Psoas muscle (tissue), 8 donors: ENCODE measurements around the gene OR9G1. TPM values are rescaled to one million over a fixed set of nuclear protein-coding genes. Genes with fewer than 3 reads are reported as not detected.

Source experiments
- ATAC-seq, 4 donors: fragments of 200-7000 bp; cut with Tn5 transposase; one replicate each; pipeline ENCODE4 v1.9.1; 2020; ENCODE audit warnings: moderate library complexity in 3 of 4, mild to moderate bottlenecking in 2 of 4
- DNase-seq, 2 donors: peaks; one replicate each; pipeline ENCODE4 v3.0.0-alpha.2; 2020
- H3K27ac ChIP-seq: fragments of 200-600 bp; one replicate; pipeline ENCODE4 v1.8.0; 2022
- H3K27me3 ChIP-seq, 3 donors: fragments of 200-600 bp in 1 of 3; one replicate each; pipeline versions ENCODE4 v1.6.1 to v1.8.0; 2013 to 2022; ENCODE audit warnings: low read length in 2 of 3, mild to moderate bottlenecking in 2 of 3, moderate library complexity in 1 of 3; ENCODE audit not compliant: insufficient read depth in 3 of 3
- H3K36me3 ChIP-seq, 2 donors: fragments of 200-600 bp in 1 of 2; one replicate each; pipeline versions ENCODE4 v1.6.1 to v1.8.0; 2013 to 2022; ENCODE audit warnings: low read depth in 1 of 2, mild to moderate bottlenecking in 1 of 2, moderate library complexity in 1 of 2; ENCODE audit not compliant: insufficient read depth in 1 of 2
- H3K4me1 ChIP-seq: fragments of 200-600 bp; one replicate; pipeline ENCODE4 v1.8.0; 2022
- H3K4me3 ChIP-seq: fragments of 200-600 bp; one replicate; pipeline ENCODE4 v1.8.0; 2022; ENCODE audit warnings: mild to moderate bottlenecking
- H3K9me3 ChIP-seq: fragments of 200-600 bp; one replicate; pipeline ENCODE4 v1.8.0; 2022
- CTCF ChIP-seq: fragments of 200-600 bp; IDR thresholded peaks from one replicate; pipeline ENCODE4 v1.8.0; 2022; ENCODE audit warnings: antibody characterized with exemption
- WGBS, 3 donors: extraction: QIAGEN DNeasy Blood & Tissue Kit; methylation state at CpG; one replicate each; pipeline versions ENCODE4 v1.1.6 to v1.1.7; 2013; 5-methylcytosine and 5-hydroxymethylcytosine counted together
- intact Hi-C, 2 donors: fragments of 100-400 bp; cut with DNase I; formaldehyde crosslinking; loops; one replicate each; pipeline versions ENCODE4 v1.11.0 to v1.14.2; 2022
- polyA plus RNA-seq, 3 donors: library from polyadenylated mRNA; stranded (reverse); fragments of 200-250 nt; gene quantifications; one replicate each; pipeline ENCODE4 v1.2.3, GENCODE V29; 2013
- total RNA-seq, 4 donors: library from RNA; stranded (reverse); fragmentation: NEBNext Ultra II Directional in 2 of 4; extraction: Animal tissue kit (Norgen Biotek cat#: 25700) in 2 of 4; gene quantifications; one replicate each; pipeline versions ENCODE4 v1.2.1 to v1.2.4, GENCODE V29; 2021 to 2023
- donor health status: healthy with polysubstance abuse.
- donor health status: DM: no; HTN: no; CAD: no; lungs with moderate emphysema.
- donor health status: Bipolar disorder and iron deficiency.
- donor health status: healthy.
- donor health status: DM: yes; HTN: yes; CAD: no.
- donor health status: DM: no; HTN: no; CAD: no.
- donor health status: DM: no; HTN: no; CAD: no.
- donor health status: DM: yes; HTN: yes; CAD: no.

OR9G1 gene
- total and polyA plus RNA-seq, 7 donors: not detected

- WGBS, 3 donors: 41 to 65% (median 49%) methylated on average over 1 of the region's 1 CpG
- DNase-seq: no peak
Measured at GRCh38 chr11:56705784-56706396, 7.0 kb downstream of the OR9G1 start.

GRCh38 chr11:56706486-56706885 is 7.6 kb downstream of the OR9G1 start:
- H3K9me3 ChIP-seq: no peaks in the 10 kb centered on the region
- H3K27me3 ChIP-seq: no peaks in the 10 kb centered on the region
- H3K36me3 ChIP-seq: no peaks in the 10 kb centered on the region
- ATAC-seq (no peak), DNase-seq (no peak)
- TF ChIP-seq CTCF: no peak
- H3K4me3 ChIP-seq: no peak overlapping the region
- intact Hi-C loops: no loop called here
- WGBS, 3 donors: 88 to 95% (median 91%) methylated on average over 2 of the region's 2 CpGs
- no peaks in the 10 kb centered on the region for H3K4me1 ChIP-seq
- H3K27ac ChIP-seq: no peak overlapping the region

More at GRCh38 chr11:56705784-56706396, 7.0 kb downstream of the OR9G1 start:
- intact Hi-C loops: no loop called here
- Histone ChIP-seq H3K27me3 (no peaks in the 10 kb centered on the region), H3K9me3 (no peaks in the 10 kb centered on the region), H3K4me3 (no peak overlapping the region), H3K36me3 (no peaks in the 10 kb centered on the region), H3K4me1 (no peaks in the 10 kb centered on the region), H3K27ac (no peak overlapping the region)
- TF ChIP-seq CTCF: no peak
- ATAC-seq: no peak

DNA sequence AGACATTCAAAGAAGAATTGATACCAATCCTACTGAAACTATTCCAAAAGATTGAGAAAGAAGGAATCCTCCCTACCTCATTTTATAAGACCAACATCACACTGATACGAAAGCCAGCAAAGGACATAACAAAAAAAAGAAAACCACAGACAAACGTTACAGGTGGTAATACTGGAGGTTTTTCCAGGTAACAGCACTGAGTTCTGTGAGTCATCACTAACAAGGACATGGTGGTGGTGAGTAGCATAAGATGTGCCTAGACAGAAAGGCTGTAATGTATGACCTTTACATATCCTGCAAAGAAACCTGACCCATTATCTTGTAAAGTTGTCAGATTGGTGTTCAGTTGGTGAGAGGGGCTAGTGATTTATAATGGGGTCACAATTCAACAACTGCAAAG is 15.3 kb downstream of the OR9G1 start:
- Histone ChIP-seq H3K36me3 (no peaks in the 10 kb centered on the region), H3K27me3 (no peaks in the 10 kb centered on the region), H3K4me3 (no peak overlapping the region), H3K27ac (no peak overlapping the region), H3K4me1 (no peaks in the 10 kb centered on the region), H3K9me3 (no peaks in the 10 kb centered on the region)
- ATAC-seq (no peak), DNase-seq (no peak)
- 55 to 76% (median 67%) methylated on average over 2 of the region's 2 CpGs for WGBS, 3 donors
- TF ChIP-seq CTCF: no peak
- intact Hi-C loops: no loop called here

DNA sequence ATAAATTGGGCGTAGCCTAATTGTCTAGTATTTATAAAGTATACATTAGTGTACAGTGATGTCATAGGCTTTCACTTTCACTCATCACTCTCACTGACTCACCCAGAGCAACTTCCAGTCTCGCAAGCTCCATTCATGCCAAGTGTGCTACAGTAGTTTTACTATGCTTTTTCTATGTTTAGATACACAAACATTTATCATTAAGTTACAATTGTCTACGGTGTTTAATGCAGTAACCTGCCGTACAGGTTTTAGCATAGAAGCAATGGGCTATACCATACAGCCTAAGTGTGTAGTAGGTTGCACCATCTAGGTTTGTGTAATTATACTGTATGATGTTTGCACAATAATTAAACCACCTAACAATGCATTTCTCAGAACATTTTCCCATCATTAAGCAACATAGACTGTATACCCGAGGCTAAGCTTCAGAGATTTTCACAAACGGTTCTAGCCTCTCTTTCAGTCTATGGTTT is 17.5 kb downstream of the OR9G1 start:
- Histone ChIP-seq H3K36me3 (no peaks in the 10 kb centered on the region), H3K4me1 (no peaks in the 10 kb centered on the region), H3K4me3 (no peak overlapping the region), H3K9me3 (no peaks in the 10 kb centered on the region), H3K27ac (no peak overlapping the region), H3K27me3 (peaks cover 0 to 2% (median 0%) of the 10 kb centered on the region in 3 donors)
- TF ChIP-seq CTCF: no peak
- DNase-seq (no peak), ATAC-seq (no peak)
- intact Hi-C loops: no loop called here
- 81 to 84% (median 81%) methylated on average over 6 of the region's 6 CpGs for WGBS, 3 donors

DNA sequence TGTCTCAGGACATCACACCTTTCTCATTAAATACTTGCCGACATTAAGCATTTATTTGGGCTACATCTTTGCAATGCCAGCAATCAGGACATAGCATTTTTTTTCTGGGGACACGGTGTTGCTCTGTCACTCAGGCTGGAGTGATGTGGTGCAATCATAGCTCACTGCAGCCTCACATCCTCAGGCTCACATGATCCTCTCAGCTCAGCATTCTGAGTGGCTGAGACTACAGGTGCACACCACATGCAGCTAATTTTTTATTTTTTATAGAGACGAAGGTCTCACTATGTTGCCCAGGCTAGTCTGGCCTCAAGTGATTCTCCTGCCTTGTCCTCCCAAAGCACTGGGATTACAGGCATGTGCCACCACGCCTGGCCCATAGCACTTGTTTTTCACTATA is 21.6 kb downstream of the OR9G1 start:
- TF ChIP-seq CTCF: no peak
- no peaks in the 10 kb centered on the region for H3K4me1 ChIP-seq
- H3K27me3 ChIP-seq: peaks cover 0 to 2% (median 0%) of the 10 kb centered on the region in 3 donors
- no peak for DNase-seq
- H3K27ac ChIP-seq: no peak overlapping the region
- WGBS, 3 donors: 65 to 76% (median 68%) methylated on average over 4 of the region's 4 CpGs
- no peaks in the 10 kb centered on the region for H3K36me3 ChIP-seq
- H3K4me3 ChIP-seq: no peak overlapping the region
- ATAC-seq: no peak
- no peaks in the 10 kb centered on the region for H3K9me3 ChIP-seq
- intact Hi-C loops: no loop called here
